HG03565 (cell line): ENCODE results near the gene DCHS1.

Experiments
- ATAC-seq: cut with Tn5 transposase; IDR thresholded peaks from one replicate; pipeline ENCODE4 v1.9.1; 2021; ENCODE audit warnings: mild to moderate bottlenecking, moderate library complexity; ENCODE audit not compliant: unreplicated experiment

Gene DCHS1

GRCh38 chr11:6599449-6599848, 56.2 kb downstream of the DCHS1 start:
- ATAC-seq: no peak

- ATAC-seq: no peak
Measured at GRCh38 chr11:6598555-6598954, 57.1 kb downstream of the DCHS1 start.

- ATAC-seq: no peak
Measured at GRCh38 chr11:6596239-6596877, 59.3 kb downstream of the DCHS1 start.

- ATAC-seq: no peak
Measured at GRCh38 chr11:6594142-6594768, 61.4 kb downstream of the DCHS1 start.

- ATAC-seq: no peak
Measured at GRCh38 chr11:6588018-6588417, 67.6 kb downstream of the DCHS1 start.

- no peak for ATAC-seq
Measured at GRCh38 chr11:6587360-6587953, 68.2 kb downstream of the DCHS1 start.

GRCh38 chr11:6586434-6587359, 68.9 kb downstream of the DCHS1 start:
- no peak for ATAC-seq

- no peak for ATAC-seq
Measured at GRCh38 chr11:6584528-6584927, 71.1 kb downstream of the DCHS1 start.

GRCh38 chr11:6583584-6583983, 72.0 kb downstream of the DCHS1 start:
- no peak for ATAC-seq

- no peak for ATAC-seq
Measured at GRCh38 chr11:6579681-6580080, 75.9 kb downstream of the DCHS1 start.

- ATAC-seq: no peak
Measured at GRCh38 chr11:6578134-6578533, 77.5 kb downstream of the DCHS1 start.

GRCh38 chr11:6576471-6577373, 78.9 kb downstream of the DCHS1 start:
- no peak for ATAC-seq

GRCh38 chr11:6574816-6575715, 80.5 kb downstream of the DCHS1 start:
- ATAC-seq: no peak

GRCh38 chr11:6572215-6572614, 83.4 kb downstream of the DCHS1 start:
- ATAC-seq: no peak

- ATAC-seq: no peak
Measured at GRCh38 chr11:6571434-6572008, 84.1 kb downstream of the DCHS1 start.
